ENCODE measurements around the gene CAMK2D. TPM values are rescaled to one million over a fixed set of nuclear protein-coding genes. Genes with fewer than 3 reads are reported as not detected.
A peak's percentile ranks its signal among the peaks of the same experiment; 100 is the strongest.

The CAMK2D gene
- total RNA-seq, 4 donors from 2014 or later: 48.2 to 66.2 (median 51.2) TPM

GRCh38 chr4:113446019-113446418 lies 315.5 kb downstream of the CAMK2D start:
- Histone ChIP-seq H3K27me3 (no peaks in the 10 kb centered on the region), H3K4me3 (no peak overlapping the region), H3K4me1 (peaks cover 21 to 64% (median 55%) of the 10 kb centered on the region in 4 donors), H3K27ac (replicated peaks in 1 of 4) (peak overlapping the region; percentile 53 to 79 (median 62)), H3K9me3 (peaks cover 0 to 5% (median 2%) of the 10 kb centered on the region in 4 donors), H3K36me3 (no peaks in the 10 kb centered on the region)
- intact Hi-C loops (cut with DNase I): no loop called here
- DNase-seq (ENCODE audit: extremely low spot score): no peak
- TF ChIP-seq CTCF (IDR thresholded peaks at IDR 0.05) (no peak), POLR2AphosphoS5 (IDR thresholded peaks at IDR 0.05) (no peak), POLR2A (IDR thresholded peaks at IDR 0.05; ENCODE audit: low read depth) (no peak), EP300 (IDR thresholded peaks at IDR 0.05) (no peak)
- WGBS: 83% methylated on average over 4 of the region's 4 CpGs

DNA sequence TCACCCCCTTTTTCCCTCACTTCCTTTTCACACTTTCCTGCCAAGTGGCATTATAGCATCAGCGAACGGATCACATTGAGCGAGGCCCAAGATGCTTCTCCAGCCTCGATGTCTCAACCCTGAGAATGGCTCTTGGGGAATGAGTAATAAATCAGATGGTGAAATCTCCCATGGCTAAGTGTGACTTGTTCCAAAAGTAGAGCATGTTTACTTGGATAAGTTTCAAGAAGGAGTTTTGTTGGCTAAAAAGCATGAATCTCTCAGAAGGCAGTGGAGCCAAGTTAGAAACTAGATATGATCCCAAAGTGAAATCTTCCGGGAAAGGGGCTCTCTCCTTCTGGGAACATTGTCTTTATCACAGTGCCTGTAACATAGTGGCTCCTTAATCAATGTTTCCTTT lies 316.3 kb downstream of the CAMK2D start:
- Histone ChIP-seq H3K4me1 (peaks cover 21 to 58% (median 53%) of the 10 kb centered on the region in 4 donors), H3K9me3 (peaks cover 0 to 5% (median 2%) of the 10 kb centered on the region in 4 donors), H3K36me3 (no peaks in the 10 kb centered on the region), H3K27me3 (no peaks in the 10 kb centered on the region), H3K4me3 (no peak overlapping the region), H3K27ac (replicated peaks in 1 of 4) (peak overlapping the region; percentile 53 to 79 (median 62))
- 31% methylated on average over 5 of the region's 5 CpGs for WGBS
- intact Hi-C loops (cut with DNase I): no loop called here
- TF ChIP-seq POLR2A (IDR thresholded peaks at IDR 0.05; ENCODE audit: low read depth) (no peak), POLR2AphosphoS5 (IDR thresholded peaks at IDR 0.05) (peak; percentile 73 to 81)
- DNase-seq (ENCODE audit: extremely low spot score): no peak

- H3K4me1 ChIP-seq: peaks cover 21 to 49% (median 47%) of the 10 kb centered on the region in 4 donors
- 29% methylated on average over 1 of the region's 1 CpG for WGBS
These were observed 317.2 kb downstream of the CAMK2D start for GRCh38 chr4:113444386-113444785.

DNA sequence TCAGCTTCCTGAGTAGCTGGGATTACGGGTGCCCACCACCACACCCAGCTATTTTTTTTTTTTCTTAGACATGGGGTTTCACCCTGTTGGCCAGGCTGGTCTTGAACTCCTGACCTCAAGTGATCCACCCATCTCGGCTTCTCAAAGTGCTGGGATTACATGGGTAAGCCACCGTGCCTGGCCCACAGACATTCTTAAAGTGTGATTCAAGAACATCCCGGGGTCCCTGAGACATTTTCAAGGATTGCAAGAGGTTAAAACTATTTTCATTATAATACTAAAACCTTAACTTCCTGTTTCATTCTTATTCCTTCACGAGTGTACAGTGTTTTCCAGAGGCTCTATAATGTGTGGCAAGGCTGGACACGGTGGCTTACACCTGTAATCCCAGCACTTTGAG lies 318.7 kb downstream of the CAMK2D start:
- H3K27me3 ChIP-seq: no peaks in the 10 kb centered on the region
- peaks cover 12 to 39% (median 35%) of the 10 kb centered on the region in 4 donors for H3K4me1 ChIP-seq
- no peaks in the 10 kb centered on the region for H3K36me3 ChIP-seq
- no peak for TF ChIP-seq POLR2A (IDR thresholded peaks at IDR 0.05; ENCODE audit: low read depth)
- TF ChIP-seq EP300 (IDR thresholded peaks at IDR 0.05): no peak
- TF ChIP-seq POLR2AphosphoS5 (IDR thresholded peaks at IDR 0.05): no peak
- no peak for TF ChIP-seq CTCF (IDR thresholded peaks at IDR 0.05)
- DNase-seq (ENCODE audit: extremely low spot score): no peak
- H3K4me3 ChIP-seq: no peak overlapping the region
- 87% methylated on average over 6 of the region's 6 CpGs for WGBS
- H3K27ac ChIP-seq (replicated peaks in 1 of 4): no peak overlapping the region
- H3K9me3 ChIP-seq: peaks cover 0 to 5% (median 2%) of the 10 kb centered on the region in 4 donors
- intact Hi-C loops (cut with DNase I): no loop called here

More at GRCh38 chr4:113444386-113444785, 317.2 kb downstream of the CAMK2D start:
- Histone ChIP-seq H3K36me3 (no peaks in the 10 kb centered on the region), H3K9me3 (peaks cover 0 to 5% (median 2%) of the 10 kb centered on the region in 4 donors), H3K27me3 (no peaks in the 10 kb centered on the region), H3K4me3 (no peak overlapping the region), H3K27ac (replicated peaks in 1 of 4) (peak overlapping the region; percentile 53 to 79 (median 62))
- TF ChIP-seq EP300 (IDR thresholded peaks at IDR 0.05) (no peak), POLR2AphosphoS5 (IDR thresholded peaks at IDR 0.05) (peak in 1 of 2 donors; percentile 34)
- intact Hi-C loops (cut with DNase I): no loop called here
- no peak for DNase-seq (ENCODE audit: extremely low spot score)

- Histone ChIP-seq H3K27me3 (no peaks in the 10 kb centered on the region), H3K36me3 (no peaks in the 10 kb centered on the region), H3K4me1 (peaks cover 30 to 40% (median 36%) of the 10 kb centered on the region in 4 donors), H3K9me3 (no peaks in the 10 kb centered on the region), H3K4me3 (no peak overlapping the region), H3K27ac (replicated peaks in 1 of 4) (no peak overlapping the region)
- DNase-seq (ENCODE audit: extremely low spot score): no peak
- intact Hi-C loops (cut with DNase I): no loop called here
- TF ChIP-seq CTCF (IDR thresholded peaks at IDR 0.05): no peak
- TF ChIP-seq EP300 (IDR thresholded peaks at IDR 0.05): no peak
- no peak for TF ChIP-seq POLR2A (IDR thresholded peaks at IDR 0.05; ENCODE audit: low read depth)
- no peak for TF ChIP-seq POLR2AphosphoS5 (IDR thresholded peaks at IDR 0.05)
- 88% methylated on average over 4 of the region's 4 CpGs for WGBS
These were observed 321.2 kb downstream of the CAMK2D start for GRCh38 chr4:113440371-113440770.

DNA sequence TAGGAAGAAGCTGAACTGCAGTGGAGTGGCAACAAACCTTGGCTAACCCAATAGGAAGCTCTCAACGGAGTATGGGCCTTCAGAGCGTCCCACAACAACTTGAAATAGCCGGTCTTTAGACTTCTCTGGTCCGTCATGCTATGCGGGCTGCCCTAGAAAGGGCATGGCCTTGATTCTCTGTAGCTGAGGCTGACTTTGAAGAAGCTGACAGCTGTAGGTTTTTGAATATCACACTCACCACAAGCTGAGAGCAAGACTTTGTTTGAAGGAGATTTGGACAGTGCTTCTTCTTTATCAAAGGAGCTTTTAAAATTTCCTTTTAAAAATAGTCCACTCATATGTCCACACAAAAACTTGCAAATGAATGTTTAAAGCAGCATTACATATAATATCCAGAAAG lies 322.9 kb downstream of the CAMK2D start:
- intact Hi-C loops (cut with DNase I): loop anchor here (5.0 kb wide), 1 partner anchor 41 kb away; no protein-coding TSS in a partner anchor
- H3K4me1 ChIP-seq: peaks cover 18 to 30% (median 21%) of the 10 kb centered on the region in 4 donors
- WGBS: 88% methylated on average over 5 of the region's 5 CpGs
- TF ChIP-seq EP300 (IDR thresholded peaks at IDR 0.05) (no peak), POLR2A (IDR thresholded peaks at IDR 0.05; ENCODE audit: low read depth) (no peak), POLR2AphosphoS5 (IDR thresholded peaks at IDR 0.05) (no peak), CTCF (IDR thresholded peaks at IDR 0.05) (no peak)
- H3K9me3 ChIP-seq: no peaks in the 10 kb centered on the region
- H3K27ac ChIP-seq (replicated peaks in 1 of 4): no peak overlapping the region
- no peak overlapping the region for H3K4me3 ChIP-seq
- H3K27me3 ChIP-seq: no peaks in the 10 kb centered on the region
- no peak for DNase-seq (ENCODE audit: extremely low spot score)
- no peaks in the 10 kb centered on the region for H3K36me3 ChIP-seq

Measured in esophagus muscularis mucosa (tissue), 4 donors.